ENCODE data around the gene CASK. TPM values are rescaled to one million over a fixed set of nuclear protein-coding genes. Genes with fewer than 3 reads are reported as not detected.

CASK gene
- total RNA-seq, 1 donor from 2014 or later = 58.8 TPM

DNA sequence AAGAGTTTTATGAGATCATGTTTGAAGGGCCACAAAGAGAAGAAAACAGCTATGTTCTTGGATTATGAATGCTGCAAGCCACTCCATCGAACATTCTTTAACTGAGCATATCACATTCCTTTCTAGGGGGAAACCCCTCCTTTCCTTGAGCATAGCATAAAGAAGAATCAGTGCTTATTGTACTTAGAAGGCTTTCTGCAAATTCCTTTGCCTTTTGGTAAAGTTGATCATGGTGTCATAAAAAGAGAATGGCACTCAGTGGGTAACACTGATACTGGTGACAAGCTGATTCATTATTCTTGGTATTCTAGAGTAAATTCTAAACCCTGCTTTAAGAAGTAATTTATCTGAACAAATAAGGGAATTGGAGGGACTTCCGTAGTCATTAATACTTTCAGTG lies 323.1 kb downstream of the CASK start:
- peak; percentile 41 for DNase-seq (ENCODE audit: low read depth)

DNA sequence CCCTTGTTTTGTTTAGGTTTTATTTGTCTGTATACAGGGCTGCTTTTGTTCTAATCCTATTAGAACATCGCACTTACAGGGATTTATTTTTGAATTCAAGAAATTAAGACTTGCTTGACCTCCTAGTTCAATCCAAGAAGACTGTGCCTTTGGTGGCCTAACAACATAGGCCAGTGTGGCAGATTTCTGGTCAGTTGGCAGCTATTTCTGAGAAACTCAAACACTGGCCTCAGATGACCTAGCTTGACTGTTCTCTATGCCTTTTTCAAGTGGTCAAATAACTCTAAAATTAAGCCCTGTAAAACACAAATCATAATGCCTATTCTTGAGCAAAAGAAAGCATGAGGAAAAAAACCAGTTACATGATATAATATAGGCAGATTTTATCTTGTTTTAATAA lies 323.8 kb downstream of the CASK start:
- no peak for DNase-seq (ENCODE audit: low read depth)
- TF ChIP-seq, protein P1, sequence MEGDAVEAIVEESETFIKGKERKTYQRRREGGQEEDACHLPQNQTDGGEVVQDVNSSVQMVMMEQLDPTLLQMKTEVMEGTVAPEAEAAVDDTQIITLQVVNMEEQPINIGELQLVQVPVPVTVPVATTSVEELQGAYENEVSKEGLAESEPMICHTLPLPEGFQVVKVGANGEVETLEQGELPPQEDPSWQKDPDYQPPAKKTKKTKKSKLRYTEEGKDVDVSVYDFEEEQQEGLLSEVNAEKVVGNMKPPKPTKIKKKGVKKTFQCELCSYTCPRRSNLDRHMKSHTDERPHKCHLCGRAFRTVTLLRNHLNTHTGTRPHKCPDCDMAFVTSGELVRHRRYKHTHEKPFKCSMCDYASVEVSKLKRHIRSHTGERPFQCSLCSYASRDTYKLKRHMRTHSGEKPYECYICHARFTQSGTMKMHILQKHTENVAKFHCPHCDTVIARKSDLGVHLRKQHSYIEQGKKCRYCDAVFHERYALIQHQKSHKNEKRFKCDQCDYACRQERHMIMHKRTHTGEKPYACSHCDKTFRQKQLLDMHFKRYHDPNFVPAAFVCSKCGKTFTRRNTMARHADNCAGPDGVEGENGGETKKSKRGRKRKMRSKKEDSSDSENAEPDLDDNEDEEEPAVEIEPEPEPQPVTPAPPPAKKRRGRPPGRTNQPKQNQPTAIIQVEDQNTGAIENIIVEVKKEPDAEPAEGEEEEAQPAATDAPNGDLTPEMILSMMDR (conservative IDR thresholded peaks at IDR 0.05; ENCODE audit: low read depth, low read length) = no peak
- H3K4me3 ChIP-seq (ENCODE audit: low read depth, low read length) = no peak overlapping the region

More for the DNA sequence above, 323.1 kb downstream of the CASK start:
- H3K4me3 ChIP-seq (ENCODE audit: low read depth, low read length) = no peak overlapping the region
- TF ChIP-seq, protein P1 (conservative IDR thresholded peaks at IDR 0.05; ENCODE audit: low read depth, low read length) = no peak

DNA sequence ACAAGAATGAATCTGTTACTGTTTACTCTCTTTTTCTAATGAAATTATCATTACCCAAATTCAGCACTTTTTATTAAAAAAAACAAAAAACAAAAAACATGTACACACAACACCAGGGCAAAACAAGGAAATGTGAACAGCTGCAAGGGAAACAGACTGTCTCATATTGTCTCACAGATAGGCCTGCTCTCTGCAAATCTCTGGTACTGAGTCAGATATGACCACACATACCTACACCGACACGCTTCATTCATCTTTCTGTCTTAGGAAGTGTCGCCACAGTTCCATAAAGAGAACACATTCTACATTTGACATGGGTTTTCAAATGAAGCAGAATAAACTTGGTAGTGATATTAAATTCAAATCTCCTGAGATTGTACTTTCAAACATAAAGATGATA lies 326.8 kb downstream of the CASK start:
- DNase-seq (ENCODE audit: low read depth) = peak; percentile 31

DNA sequence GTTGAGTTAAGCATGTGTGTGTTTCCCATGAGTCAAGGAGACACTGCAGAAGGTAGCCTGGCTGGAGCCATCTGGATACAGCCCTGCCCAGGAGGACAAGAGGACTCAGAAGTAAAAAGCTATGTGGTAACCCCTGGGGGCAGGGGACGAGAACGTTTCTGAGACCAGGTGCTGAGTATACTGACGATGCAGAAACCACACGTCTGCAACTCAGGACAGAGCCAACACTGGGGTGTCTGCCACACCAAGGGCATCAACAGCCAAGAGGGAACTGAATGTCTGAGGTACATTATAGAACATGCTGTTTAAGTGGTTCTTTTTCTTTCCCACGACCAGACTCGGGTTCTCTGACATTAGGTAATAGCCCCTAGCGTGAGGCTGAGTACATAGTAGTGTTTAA lies 328.7 kb downstream of the CASK start:
- DNase-seq (ENCODE audit: low read depth) = no peak
- no peak overlapping the region for H3K4me3 ChIP-seq (ENCODE audit: low read depth, low read length)
- TF ChIP-seq, protein P1 (conservative IDR thresholded peaks at IDR 0.05; ENCODE audit: low read depth, low read length) = no peak

More for the DNA sequence above, 326.8 kb downstream of the CASK start:
- H3K4me3 ChIP-seq (ENCODE audit: low read depth, low read length) = no peak overlapping the region
- TF ChIP-seq, protein P1 (conservative IDR thresholded peaks at IDR 0.05; ENCODE audit: low read depth, low read length) = no peak

DNA sequence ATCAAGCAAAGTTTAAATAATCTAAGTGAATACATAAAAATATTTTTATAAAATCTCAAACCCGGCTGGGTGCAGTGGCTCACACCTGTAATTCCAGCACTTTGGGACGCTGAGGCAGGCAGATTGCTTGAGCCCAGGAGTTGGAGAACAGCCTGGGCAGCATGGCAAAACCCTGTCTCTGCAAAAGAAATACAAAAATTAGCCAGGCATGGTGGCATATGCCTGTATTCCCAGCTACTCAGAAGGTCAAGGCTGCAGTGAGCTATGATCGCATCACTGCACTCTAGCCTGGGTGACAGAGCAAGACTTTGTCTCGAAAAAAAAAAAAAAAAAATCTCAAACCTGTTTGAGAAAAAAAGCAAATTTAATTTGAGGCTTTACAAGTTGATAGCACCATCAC lies 331.4 kb downstream of the CASK start:
- no peak for DNase-seq (ENCODE audit: low read depth)
- H3K4me3 ChIP-seq (ENCODE audit: low read depth, low read length) = no peak overlapping the region
- TF ChIP-seq, protein P1 (conservative IDR thresholded peaks at IDR 0.05; ENCODE audit: low read depth, low read length) = no peak

DNA sequence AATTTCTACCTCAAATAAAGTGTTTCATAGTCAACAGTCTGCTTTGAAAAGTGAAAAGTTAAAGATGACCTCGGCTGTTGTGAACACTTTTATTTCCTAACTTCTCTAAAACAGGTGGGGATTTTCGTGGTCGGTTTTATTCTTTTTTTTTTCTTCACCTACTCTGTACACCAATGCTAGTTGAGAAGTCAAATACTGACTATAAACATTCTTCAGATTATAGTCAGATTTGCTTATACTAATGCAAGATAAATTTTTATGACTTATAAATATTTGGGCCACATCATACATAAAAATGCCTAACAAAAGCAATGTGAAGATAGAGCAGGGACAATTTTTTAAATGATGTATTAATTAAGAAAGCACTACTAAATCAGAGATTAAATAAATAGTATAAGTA lies 332.7 kb downstream of the CASK start:
- no peak overlapping the region for H3K4me3 ChIP-seq (ENCODE audit: low read depth, low read length)
- TF ChIP-seq, protein P1 (conservative IDR thresholded peaks at IDR 0.05; ENCODE audit: low read depth, low read length) = no peak
- DNase-seq (ENCODE audit: low read depth) = no peak

DNA sequence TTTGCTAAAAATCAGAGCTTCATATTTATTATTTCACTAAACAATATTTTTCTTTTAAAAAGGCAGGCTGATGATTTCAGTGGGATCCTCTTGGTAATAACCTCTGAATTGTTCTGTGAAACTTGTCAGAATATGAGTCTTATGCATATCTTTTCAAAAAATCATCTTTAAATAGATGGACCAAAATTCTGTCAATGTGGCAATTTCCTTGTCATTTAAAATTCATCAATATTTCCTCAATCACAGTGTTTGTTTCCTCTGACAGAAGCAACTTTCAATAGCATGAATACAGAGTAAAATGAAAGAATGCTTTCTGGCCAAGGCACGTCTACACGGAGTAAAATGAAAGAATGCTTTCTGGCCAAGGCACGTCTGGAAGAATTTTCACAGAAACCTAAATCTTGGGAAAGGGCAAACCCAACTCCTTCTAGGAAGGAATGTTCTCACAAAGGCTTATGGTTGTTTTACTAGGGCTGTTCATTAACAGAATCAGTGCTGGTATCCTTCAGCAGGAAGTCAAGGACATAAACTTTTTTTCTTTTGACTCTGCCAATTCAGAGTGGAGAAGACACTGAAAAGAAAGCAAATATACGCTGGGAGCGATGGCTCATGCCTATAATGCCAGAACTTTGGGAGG lies 333.6 kb downstream of the CASK start:
- peak; percentile 56 for DNase-seq (ENCODE audit: low read depth)
- TF ChIP-seq, protein P1 (conservative IDR thresholded peaks at IDR 0.05; ENCODE audit: low read depth, low read length) = no peak
- peak overlapping the region; percentile 10 for H3K4me3 ChIP-seq (ENCODE audit: low read depth, low read length)

All from epithelial cell of proximal tubule (primary cell).